Gastroesophageal sphincter (tissue), 3 donors: ENCODE data around the gene PROM2.

Experiments used
- POLR2A ChIP-seq, 2 donors: fragments of 450-650 bp; IDR thresholded peaks; one replicate each; pipeline ENCODE4 v1.6.1; 2017; ENCODE audit warnings: antibody characterized with exemption in 2 of 2, mild to moderate bottlenecking in 2 of 2, moderate library complexity in 1 of 2
- TF ChIP-seq, protein P1 (sequence below), 4 experiments: fragments of 200-600 bp in 2 of 4; fragments of 450-650 bp in 2 of 4; sonication (generic) in 1 of 4; IDR thresholded peaks; one replicate each; pipeline ENCODE4 v1.5.1; 2017 to 2019; ENCODE audit warnings: antibody characterized with exemption in 4 of 4, mild to moderate bottlenecking in 2 of 4, moderate library complexity in 2 of 4

DNA sequence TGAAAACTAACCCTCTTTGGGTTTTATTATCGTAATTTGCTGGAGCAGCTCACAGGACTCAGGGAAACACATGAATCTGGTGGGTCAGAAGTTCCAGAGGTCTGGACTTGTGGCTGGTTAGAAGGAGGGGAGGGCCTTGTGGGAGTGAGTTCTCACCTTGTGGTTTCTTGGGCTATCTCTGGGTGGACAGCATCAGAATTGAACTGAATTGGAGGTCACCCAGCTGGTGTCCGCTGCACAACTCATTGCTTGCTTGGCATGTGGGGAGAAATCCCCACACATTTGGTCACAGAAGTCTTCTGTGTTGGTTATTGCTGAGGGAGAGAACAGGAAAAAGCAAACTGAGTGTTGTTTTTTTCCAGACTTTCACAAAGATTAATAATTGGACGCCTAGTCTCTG lies 39.4 kb upstream of the PROM2 start:
- TF ChIP-seq, protein P1, sequence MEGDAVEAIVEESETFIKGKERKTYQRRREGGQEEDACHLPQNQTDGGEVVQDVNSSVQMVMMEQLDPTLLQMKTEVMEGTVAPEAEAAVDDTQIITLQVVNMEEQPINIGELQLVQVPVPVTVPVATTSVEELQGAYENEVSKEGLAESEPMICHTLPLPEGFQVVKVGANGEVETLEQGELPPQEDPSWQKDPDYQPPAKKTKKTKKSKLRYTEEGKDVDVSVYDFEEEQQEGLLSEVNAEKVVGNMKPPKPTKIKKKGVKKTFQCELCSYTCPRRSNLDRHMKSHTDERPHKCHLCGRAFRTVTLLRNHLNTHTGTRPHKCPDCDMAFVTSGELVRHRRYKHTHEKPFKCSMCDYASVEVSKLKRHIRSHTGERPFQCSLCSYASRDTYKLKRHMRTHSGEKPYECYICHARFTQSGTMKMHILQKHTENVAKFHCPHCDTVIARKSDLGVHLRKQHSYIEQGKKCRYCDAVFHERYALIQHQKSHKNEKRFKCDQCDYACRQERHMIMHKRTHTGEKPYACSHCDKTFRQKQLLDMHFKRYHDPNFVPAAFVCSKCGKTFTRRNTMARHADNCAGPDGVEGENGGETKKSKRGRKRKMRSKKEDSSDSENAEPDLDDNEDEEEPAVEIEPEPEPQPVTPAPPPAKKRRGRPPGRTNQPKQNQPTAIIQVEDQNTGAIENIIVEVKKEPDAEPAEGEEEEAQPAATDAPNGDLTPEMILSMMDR (IDR thresholded peaks at IDR 0.05) = no peak
- TF ChIP-seq POLR2A (IDR thresholded peaks at IDR 0.05) = no peak
